ENCODE data around the gene CPXM1.
"Not testable (repeated sequence)": the region's sequence is repeated elsewhere in the genome, so short reads cannot be mapped to it uniquely, and the experiment has no call there.

Gene CPXM1

DNA sequence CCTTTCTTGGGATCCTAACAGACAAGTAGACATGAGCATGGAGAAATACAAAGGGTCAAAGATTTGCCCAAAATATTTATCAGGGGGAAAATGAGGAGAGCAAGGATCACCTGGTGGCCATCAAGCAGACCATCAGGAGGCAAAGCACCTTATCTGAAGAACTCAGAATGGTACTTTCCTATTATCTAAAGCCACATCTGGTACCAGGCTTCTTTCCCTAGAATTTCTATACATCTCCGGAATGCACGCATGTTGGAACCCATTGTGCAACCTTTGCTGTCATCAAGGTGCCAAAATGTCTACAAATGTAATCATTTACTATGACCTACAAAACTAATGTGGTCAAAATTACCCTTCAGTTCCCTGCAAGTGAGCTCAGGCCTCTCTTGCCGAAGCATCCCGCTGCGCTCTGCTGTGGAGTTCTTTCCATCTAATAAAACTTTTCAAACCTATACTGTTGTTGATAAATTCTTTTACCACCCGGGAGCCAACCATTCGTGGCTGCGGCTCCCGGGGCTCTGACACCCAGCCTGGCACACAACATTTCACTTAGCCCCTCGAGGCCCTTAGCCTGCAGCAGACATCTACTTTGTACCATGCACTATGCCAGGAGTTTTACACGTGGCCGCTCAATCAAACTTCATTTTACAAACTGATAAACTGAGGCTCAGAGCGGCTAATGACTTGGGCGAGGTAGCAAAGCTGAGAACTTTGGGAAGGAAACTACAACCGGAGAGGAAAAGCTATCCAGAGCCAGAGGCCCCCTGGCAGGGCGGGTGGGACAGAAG, 3.8 kb upstream of the CPXM1 start:
- DNase-seq (ENCODE audit: low spot score): no peak
- no peak for FAIRE-seq

DNA sequence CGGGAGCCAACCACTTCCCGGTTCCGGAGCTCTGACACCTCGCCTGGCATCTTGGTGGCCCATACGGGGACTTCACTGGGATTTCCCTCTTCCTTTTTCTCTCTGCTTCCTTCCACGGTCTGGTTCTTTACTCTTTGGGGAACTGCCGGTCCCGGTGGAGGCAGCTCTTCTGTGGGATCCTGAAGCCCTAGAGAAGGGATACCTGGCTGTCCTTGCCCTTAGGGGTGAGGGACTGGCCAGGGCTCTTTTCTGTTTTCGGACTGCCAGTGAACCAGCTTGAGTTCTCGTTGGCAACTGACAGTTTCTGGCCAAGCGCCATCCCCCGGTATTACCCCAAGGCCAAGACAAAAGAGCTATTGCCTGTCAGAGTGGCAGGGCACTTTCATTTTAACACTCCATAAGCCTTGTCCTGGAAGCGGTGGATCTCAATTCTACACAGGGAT, 880 bp upstream of the CPXM1 start:
- DNase-seq (ENCODE audit: low spot score): no peak
- FAIRE-seq: no peak

DNA sequence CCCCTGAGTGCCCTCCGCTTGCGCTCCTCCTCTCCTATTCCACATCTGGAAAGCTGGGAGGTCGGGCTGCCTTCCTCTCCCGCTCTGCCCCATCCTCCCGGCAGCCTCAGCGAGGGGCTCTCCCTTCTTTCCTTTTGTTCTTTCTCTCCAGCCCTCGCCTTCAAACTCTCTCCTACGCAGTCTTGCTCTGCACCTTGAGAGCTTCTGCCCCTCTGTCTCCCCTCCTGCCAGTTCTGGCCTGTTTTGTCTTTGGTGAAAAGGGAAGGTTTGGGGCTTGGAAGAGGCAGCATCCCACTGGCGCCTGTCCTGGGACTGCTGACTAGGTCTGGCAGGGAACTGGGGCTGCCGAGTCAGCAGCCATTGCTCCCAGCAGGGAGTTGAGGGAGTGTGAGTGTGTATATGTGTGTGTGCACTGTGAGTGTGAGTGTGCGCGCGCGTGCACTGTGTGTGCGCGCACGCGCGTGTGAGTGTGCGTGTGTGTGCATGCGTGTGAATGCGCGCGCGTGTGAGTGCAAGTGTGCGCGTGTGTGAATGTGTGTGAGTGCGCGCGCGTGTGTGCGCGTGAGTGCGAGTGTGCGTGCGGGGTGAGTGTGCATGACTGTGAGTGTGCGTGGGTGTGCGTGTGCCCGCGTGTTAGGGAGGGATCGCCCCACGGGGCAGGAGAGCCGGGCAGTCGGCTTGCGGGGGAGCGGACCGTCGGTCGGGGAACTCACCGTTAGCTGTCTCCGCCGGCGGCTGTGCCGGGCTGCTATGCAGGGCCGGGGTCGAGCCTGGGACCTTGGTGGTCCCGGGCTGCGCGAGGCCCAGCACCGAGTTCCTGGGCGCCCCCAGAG, 523 bp downstream of the CPXM1 start:
- FAIRE-seq (no peak), DNase-seq (ENCODE audit: low spot score) (no peak)

DNA sequence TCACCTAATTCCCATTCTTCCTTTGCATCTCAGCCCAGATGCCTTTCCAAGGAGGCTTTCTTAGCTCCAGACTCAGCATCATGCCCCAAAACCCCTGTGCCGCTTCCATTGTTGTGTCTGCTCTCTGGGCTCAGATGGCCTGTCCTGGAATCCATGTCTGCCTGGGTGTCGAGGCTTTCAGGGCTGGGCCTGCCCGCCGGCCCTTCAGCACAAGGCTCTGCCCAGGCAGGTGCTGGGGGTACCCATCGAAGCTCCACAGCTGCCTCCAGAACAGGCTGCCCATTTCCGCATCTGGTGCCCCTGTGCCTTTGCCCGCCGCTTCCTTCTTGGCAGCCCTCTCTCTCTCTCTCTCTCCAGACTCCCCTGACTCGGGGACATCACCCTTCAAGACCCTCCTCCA, 1.2 kb downstream of the CPXM1 start:
- no peak for FAIRE-seq
- DNase-seq (ENCODE audit: low spot score): no peak

DNA sequence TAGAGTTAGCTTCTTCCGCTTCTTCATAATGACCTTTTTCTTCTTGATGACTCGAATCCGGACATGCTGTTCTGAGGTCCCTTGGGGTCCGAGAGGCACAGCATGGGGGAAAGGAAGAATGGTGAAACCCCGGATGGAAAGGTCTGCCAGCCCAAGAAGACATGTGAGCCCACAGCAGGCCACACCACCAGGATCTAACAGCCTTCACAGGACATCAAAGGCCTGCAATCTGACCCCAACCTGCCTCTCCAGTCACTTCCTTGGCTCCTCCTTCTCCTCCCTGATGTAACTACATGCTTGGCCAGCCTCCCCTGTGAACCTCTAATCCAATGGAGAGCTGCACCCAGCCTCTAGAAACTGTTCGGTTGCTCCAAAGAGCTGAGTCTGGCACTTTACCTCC, 1.6 kb downstream of the CPXM1 start:
- no peak for DNase-seq (ENCODE audit: low spot score)
- no peak for FAIRE-seq

DNA sequence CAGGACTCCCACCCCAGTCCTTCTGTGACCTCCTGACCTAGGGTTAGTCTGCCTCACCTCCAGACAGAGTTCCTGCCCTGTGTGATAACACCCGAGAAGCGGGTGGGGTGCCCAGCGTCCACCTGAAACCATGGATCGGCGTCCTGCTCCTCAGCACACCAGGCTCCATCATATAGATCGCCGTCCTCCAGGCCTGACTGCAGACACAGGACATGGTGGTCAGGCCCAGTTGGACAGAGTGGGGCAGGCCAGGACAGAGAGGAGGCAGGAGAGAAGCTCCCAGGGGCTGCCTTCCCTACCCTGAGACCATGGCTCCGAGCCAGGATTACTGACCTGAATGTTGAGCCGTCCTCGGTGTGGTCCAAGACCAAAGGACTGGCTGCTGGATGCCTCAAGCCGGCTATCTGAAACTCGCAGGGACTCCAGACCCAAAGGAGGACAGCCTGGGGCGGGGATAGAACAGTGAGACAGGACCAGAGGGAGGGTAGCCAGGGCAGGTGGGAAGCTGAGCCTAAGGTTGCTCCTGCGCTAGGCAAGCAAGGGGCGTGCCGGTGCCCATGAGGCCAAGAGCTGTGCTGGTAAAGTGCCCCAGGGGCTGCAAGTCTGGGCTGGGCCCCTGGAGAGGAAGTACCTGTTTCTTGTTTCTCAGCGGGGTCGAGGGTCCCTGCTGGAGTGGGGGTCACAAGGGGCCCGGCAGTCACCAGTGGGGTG, 2.2 kb downstream of the CPXM1 start:
- DNase-seq (ENCODE audit: low spot score) (no peak), FAIRE-seq (no peak)

DNA sequence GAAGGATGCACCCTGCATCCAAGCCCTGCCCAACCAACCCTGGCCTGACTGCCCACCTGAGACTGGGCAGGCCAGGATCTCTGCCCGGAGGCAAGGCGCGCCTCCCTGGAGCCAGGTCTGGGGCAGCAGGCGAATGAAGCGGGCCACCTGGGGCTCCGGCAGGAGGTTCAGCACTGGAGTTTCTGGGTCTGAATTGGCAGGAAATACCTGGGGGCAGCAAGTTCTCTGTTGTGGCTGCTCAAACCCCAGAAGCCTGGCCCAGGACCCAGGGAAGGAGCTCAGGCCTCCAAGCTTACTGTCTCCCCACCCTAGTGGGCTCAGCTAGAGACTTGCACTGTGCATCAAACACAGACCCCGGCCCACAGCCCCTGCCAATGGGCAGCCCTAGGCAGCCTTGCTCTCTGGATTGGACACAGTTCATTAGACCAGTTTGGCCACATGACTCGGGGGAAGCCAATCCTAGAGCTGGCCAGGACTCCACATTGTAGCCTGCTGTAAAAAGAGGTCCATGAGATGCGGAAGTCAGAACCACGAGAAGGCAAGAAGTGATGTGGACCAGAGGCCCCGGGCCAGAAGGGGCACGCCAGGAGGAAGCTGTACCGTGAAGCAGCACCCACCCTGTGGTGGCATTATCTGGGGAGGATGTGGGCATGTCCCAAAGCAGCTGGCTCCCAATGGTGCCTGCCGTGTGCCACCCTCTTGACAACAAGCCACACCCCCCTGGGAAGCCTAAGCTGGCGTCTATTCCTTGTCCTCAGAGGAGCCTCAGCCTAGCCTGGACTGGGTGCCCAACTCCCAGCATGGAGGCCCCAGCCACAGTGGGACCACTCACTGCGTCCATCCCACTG, 3.1 kb downstream of the CPXM1 start:
- no peak for DNase-seq (ENCODE audit: low spot score)
- no peak for FAIRE-seq

DNA sequence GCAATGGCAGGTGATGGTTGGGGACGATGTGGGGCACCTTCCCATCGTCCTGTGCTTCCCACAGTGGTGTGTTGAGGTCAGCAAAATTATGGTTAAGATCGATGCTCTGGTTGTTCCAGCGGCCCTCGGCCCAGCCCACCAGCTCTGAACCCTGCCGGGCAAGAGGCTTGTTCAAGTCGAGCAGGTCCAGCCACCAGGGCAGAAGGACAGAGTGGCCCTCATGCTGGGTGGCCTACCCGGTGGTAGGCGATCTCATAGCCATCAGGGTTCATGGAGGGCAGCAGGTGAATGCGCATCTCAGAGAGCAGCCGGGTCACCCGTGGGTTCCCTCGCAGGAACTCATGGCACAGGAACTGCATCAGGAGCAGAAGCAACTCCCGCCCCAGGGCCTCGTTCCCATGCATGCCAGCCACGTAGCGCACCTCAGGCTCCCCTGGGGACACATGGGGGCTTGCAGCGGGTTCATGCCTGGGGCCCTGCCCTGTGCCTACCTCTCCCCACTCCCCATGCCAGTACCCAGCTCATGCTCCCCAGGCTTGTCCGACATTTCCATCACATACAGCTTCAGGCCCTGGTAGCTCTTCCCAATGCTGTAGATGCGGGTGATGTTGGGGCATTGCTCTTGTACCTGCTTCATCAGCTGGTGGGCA, 4.3 kb downstream of the CPXM1 start:
- DNase-seq (ENCODE audit: low spot score) (no peak), FAIRE-seq (no peak)

DNA sequence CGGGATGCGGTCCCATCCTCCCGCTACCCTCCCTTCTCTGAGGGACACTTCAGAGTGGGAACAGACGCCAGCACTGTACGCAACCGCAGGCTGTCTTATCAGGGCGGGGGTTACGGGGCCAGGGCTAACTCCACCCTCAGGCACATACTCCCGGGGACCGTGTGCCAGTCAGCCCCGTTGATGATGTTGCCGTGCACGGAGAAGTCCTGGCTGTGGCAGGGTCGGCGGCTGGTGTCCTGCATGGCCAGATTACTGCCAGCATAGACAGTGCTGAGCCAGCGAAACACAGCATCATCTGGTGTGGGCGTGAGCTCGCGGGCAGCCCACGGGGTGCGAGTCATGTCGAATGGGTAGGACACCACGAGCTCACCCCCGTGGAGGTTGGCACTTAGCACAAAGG, 5.0 kb downstream of the CPXM1 start:
- no peak for DNase-seq (ENCODE audit: low spot score)
- FAIRE-seq: no peak

DNA sequence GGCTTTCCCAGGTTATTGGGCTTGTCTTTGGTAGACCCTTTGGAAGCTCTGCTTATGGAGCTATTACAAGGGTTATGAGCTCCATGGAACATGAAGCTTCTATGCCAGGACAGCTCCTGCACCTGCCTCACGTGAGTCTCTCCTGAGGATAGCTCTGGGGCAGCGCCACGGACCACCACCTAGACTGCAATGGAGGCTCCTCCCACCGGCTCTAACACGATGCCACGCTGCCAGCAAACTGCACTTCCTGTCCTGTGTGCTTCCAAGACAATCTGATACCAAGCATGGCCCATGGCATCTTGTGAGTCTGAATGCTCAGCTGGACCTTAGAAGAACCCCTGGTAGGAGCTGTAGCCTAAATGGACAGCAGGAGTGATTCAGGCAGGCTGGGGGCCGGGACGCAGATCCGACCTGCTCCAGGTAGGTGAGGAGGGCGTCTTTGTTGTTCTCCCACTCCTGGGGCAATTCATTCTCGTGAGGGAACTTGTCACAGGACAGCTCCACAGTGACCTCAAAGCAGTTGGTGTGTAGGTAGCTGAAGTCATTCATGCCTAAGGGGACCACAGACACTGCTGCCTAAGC, 5.5 kb downstream of the CPXM1 start:
- FAIRE-seq (no peak), DNase-seq (ENCODE audit: low spot score) (no peak)

DNA sequence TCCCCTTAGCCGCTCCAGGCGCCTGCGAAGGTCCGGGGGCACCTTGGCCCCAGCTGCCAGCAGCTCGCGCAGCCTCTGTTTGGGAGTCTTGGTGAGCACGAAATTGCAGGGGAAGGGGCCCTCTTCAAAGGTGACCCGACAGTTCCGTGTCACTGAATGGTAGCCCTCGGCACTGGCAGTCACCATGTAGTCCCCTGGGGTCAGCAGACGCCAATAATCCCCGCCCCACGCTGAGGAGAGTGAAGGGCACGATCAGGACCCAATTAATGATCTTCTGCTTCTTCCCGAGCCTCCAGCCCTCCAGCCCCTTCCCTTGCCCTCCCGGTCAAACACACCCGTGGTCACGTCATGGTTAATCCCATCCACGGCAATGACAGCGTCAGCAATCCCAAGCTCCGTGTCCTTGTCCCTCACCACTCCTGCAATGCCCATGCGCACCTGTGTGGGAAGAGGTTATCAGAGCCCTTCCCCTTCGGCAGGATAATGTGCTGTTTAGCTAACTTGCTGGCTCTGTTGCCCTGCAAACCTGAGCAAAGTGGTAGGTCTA, 6.2 kb downstream of the CPXM1 start:
- no peak for DNase-seq (ENCODE audit: low spot score)
- FAIRE-seq: no peak

DNA sequence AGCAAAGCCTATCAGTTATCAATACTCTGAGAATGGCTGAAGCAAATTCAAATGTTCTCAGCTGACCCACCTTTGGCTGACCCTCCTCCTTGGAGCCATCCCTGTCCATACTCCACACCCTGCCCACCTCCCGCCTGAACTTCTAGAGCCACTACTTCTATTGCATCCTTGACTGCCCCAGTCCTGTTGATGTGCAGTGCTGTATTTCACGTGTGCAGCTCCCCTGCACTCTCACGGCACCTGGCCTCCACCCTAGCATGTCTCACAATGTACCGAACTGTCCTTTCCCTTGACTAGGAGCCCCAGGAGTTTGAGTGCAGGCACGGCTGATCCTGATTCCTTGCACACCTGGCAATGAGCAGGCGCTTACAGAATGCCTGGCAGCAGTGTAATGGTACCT, 7.0 kb downstream of the CPXM1 start:
- no peak for DNase-seq (ENCODE audit: low spot score)
- no peak for FAIRE-seq

DNA sequence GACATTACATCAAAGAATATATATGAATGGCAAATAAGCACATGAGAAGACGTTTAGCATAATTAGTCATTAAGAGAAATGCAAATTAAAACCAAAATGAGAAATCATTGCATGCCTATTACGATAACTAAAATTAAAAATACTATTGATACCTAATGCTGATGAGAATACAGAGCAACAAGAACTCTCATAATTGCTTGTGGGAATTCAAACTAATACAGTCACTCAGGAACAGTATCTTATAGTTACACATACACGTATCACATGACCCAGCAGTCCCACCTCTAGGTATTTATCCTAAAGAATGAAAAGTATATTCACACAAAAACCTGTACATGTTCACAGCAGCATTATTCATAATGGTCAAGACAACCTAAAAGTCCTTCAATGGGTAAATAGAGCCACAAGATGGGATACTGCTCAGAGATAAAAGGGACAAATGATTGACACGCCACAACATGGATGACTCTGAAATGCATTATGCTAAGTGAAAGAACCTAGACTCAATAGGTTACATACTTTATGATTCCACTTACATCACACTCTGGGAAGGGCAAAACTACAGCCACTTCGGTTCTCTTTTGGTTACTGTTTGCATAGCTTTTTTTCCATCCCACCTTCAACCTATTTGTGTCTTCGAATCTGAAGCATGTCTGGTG, 16.4 kb downstream of the CPXM1 start:
- DNase-seq (ENCODE audit: low spot score) (no peak), FAIRE-seq (no peak)

DNA sequence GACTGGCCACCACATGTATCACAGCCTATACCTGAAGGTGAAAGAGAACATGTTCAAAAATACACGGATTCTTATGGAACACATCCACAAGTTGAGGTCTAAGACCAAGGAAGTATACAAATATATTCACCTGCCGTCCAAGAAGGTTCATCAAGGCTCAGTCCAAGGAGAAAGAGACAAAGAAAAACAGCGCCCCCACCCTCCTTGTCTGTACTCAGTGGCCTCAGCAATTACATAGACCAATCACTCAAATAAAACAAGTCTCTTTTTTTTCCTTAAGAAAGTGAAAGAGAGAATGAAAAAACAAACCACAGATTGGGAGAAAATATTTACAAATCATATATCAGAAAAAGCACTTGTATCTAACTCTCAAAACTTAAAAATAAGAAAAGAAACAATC, 19.5 kb downstream of the CPXM1 start:
- DNase-seq (ENCODE audit: low spot score): no peak
- no peak for FAIRE-seq

DNA sequence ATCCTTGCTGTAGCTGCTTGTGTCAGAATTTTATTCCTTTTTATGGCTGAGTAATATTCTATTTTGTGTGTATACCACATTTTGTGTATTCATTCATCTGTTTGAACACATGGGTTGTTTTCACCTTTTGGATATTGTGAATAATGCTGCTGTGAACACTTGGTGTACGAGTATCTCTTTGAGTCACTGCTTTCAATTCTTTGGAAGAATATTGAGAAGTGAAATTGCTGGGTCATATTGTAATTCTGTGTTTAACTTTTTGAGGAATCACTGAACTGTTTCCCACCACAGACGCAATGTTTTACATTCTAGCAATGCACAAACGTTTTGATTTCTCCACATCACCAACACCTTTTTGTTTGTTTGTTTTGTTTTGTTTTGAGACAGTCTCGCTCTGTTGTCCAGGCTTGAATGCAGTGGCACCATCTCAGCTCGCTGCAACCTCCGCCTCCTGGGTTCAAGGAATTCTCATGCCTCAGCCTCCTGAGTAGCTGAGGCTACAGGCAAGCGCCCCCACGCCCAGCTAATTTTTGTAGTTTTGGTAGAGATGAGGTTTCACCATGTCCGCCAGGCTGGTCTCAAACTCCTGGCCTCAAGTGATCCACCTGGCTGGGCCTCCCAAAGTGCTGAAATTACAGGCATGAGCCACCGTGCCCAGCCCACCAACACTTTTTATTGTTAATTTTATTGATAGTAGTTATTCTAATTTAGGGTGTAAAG, 21.7 kb downstream of the CPXM1 start:
- DNase-seq (ENCODE audit: low spot score) (no peak), FAIRE-seq (no peak)

DNA sequence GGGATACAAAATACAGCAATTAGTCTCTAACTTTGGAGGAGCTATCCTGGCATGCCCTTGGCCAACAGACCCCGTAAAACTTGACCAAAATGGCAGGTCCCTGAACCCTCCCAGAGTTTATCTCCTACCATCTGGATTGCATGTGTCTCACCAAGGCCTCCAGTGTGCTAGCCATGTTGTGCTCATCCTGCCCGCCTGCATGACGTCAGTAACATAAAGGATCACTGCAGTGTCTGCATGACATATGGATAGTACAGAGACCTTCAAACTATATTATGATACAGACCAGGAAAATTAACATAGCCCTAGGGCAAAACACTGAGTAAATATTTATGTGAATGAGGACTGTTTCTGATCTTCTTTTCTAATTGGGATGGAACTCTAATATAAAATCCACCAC, 25.3 kb downstream of the CPXM1 start:
- no peak for FAIRE-seq
- no peak for DNase-seq (ENCODE audit: low spot score)

DNA sequence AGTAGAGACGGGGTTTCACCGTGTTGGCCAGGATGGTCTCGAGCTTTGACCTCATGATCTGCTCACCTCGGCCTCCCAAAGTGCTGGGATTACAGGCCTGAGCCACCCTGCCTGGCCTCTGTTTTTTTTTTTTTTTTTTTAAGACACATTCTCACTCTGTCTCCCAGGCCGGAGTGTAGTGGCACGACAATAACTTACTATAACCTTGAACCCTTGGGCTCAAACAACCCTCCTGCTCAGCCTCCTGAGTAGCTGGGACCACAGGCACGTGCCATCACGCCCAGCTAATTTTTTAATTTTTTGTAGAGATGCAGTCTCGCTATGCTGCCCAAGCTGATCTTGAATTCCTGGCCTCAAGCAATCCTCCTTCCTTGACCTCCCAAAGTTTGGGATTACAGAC, 26.6 kb downstream of the CPXM1 start:
- DNase-seq (ENCODE audit: low spot score) (no peak), FAIRE-seq (no peak)

DNA sequence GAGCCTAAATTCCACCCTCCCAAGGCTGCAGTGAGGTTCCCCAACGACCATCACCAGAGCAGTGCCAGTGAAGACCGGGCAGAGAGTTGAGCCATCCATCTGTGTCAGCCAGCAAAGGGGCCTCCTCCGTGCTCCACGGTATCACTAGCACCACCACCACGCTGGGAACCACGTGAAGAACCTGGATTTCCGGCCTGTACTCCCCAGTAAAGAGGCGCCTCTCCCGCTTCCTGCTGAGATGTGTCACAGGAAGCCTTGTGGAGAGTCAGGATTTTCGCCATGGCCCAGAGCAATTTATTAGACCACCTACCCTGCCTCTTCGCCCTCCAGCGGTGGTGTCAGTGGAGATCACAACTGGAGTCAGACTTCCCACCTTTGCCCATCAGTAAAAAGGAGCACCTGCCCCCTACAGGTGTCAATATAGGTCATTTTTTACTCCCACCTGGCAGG, 28.8 kb downstream of the CPXM1 start:
- no peak for FAIRE-seq
- no peak for DNase-seq (ENCODE audit: low spot score)

DNA sequence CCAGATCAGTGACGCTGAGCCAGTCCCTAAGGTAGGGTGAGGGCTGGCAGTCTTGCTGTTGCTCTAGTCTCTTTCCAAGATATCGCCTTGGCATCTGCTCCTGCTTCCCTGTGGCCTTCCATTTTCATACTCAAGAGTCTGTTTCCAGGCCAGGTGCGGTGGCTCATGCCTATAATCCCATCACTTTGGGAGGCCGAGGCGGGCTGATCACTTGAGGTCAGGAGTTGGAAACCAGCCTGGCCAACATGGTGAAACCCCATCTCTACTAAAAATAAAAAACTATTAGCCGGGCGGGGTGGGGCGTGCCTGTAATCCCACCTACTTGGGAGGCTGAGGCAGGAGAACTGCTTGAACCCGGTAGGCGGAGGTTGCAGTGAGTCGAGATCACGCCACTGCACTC, 30.3 kb downstream of the CPXM1 start:
- not testable (repeated sequence) for FAIRE-seq; DNase-seq (ENCODE audit: low spot score)
